Stimulated activated CD8-positive, alpha-beta memory T cell treated with anti-CD3 and anti-CD28 coated beads, Interleukin-2, amount 100 ng/mL, for 1 hour (primary cell): Measurements from ENCODE around the gene PRKN.

Experiments used
- DNase-seq, 2 donors: peaks; one replicate each; pipeline ENCODE4 v3.0.0-alpha.2; 2020; ENCODE audit warnings: low read depth in 2 of 2

The PRKN gene

GRCh38 chr6:162307865-162308264, 419.7 kb downstream of the PRKN start:
- DNase-seq, result no peak

GRCh38 chr6:162306616-162307015, 420.9 kb downstream of the PRKN start:
- DNase-seq, result no peak

- no peak for DNase-seq
Measured at GRCh38 chr6:162301128-162301527, 426.4 kb downstream of the PRKN start.

- no peak for DNase-seq
Measured at GRCh38 chr6:162294029-162294428, 433.5 kb downstream of the PRKN start.

GRCh38 chr6:162292915-162293314, 434.7 kb downstream of the PRKN start:
- no peak for DNase-seq

GRCh38 chr6:162290846-162291465, 436.6 kb downstream of the PRKN start:
- DNase-seq, result no peak

GRCh38 chr6:162289972-162290371, 437.6 kb downstream of the PRKN start:
- DNase-seq, result no peak

- DNase-seq, result no peak
Measured at GRCh38 chr6:162273986-162274385, 453.6 kb downstream of the PRKN start.

- DNase-seq, result no peak
Measured at GRCh38 chr6:162271922-162272321, 455.6 kb downstream of the PRKN start.

GRCh38 chr6:162270966-162271365, 456.6 kb downstream of the PRKN start:
- DNase-seq, result no peak

GRCh38 chr6:162267641-162268040, 459.9 kb downstream of the PRKN start:
- DNase-seq, result no peak

- no peak for DNase-seq
Measured at GRCh38 chr6:162267126-162267525, 460.4 kb downstream of the PRKN start.

GRCh38 chr6:162264581-162264980, 463.0 kb downstream of the PRKN start:
- DNase-seq, result no peak

GRCh38 chr6:162262466-162263196, 464.9 kb downstream of the PRKN start:
- DNase-seq, result no peak

GRCh38 chr6:162261598-162261997, 466.0 kb downstream of the PRKN start:
- DNase-seq, result no peak

- no peak for DNase-seq
Measured at GRCh38 chr6:162260027-162260426, 467.5 kb downstream of the PRKN start.

GRCh38 chr6:162258647-162259046, 468.9 kb downstream of the PRKN start:
- DNase-seq, result no peak

GRCh38 chr6:162256361-162256760, 471.2 kb downstream of the PRKN start:
- DNase-seq, result no peak

- no peak for DNase-seq
Measured at GRCh38 chr6:162251257-162251656, 476.3 kb downstream of the PRKN start.

GRCh38 chr6:162249907-162250642, 477.5 kb downstream of the PRKN start:
- no peak for DNase-seq

- DNase-seq, result no peak
Measured at GRCh38 chr6:162245830-162246420, 481.6 kb downstream of the PRKN start.

- DNase-seq, result no peak
Measured at GRCh38 chr6:162244031-162244430, 483.5 kb downstream of the PRKN start.

- DNase-seq, result no peak
Measured at GRCh38 chr6:162242915-162243314, 484.7 kb downstream of the PRKN start.
